Naive B cell (primary cell): ENCODE measurements around the gene PFKM. TPM values are rescaled to one million over a fixed set of nuclear protein-coding genes. Genes with fewer than 3 reads are reported as not detected.

Experiments
- ATAC-seq, 2 donors: fragments of 150-1000 bp; cut with Tn5 transposase; 2 replicates each; pipeline ENCODE4 v1.10.0; 2021; ENCODE audit warnings: low read depth in 2 of 2, mild to moderate bottlenecking in 2 of 2, moderate library complexity in 2 of 2
- DNase-seq: peaks from one replicate; pipeline ENCODE4 v3.0.0; 2022
- H3K27ac Mint-ChIP-seq, 6 donors: one replicate each; pipeline ENCODE4 v1.8.0; 2020 to 2022; ENCODE audit warnings: mild to moderate bottlenecking in 6 of 6, mixed read lengths in 6 of 6, moderate library complexity in 5 of 6, inconsistent platforms in 2 of 6
- H3K27me3 Mint-ChIP-seq, 3 donors: one replicate each; pipeline ENCODE4 v1.8.0; 2021 to 2022; ENCODE audit warnings: mixed read lengths in 3 of 3, mild to moderate bottlenecking in 1 of 3
- H3K36me3 Mint-ChIP-seq, 2 donors: one replicate each; pipeline ENCODE4 v1.8.0; 2020 to 2022; ENCODE audit warnings: mixed read lengths in 2 of 2, inconsistent platforms in 1 of 2, mild to moderate bottlenecking in 1 of 2
- H3K4me1 Mint-ChIP-seq, 3 donors: one replicate each; pipeline ENCODE4 v1.8.0; 2020 to 2022; ENCODE audit warnings: mixed read lengths in 3 of 3, inconsistent platforms in 1 of 3, mild to moderate bottlenecking in 1 of 3, moderate library complexity in 1 of 3
- H3K4me3 Mint-ChIP-seq, 8 donors: one replicate each; pipeline ENCODE4 v1.8.0; 2020 to 2022; ENCODE audit warnings: mild to moderate bottlenecking in 8 of 8, mixed read lengths in 8 of 8, moderate library complexity in 8 of 8, inconsistent platforms in 2 of 8
- H3K9me3 Mint-ChIP-seq, 7 donors: one replicate each; pipeline ENCODE4 v1.8.0; 2020 to 2022; ENCODE audit warnings: mixed read lengths in 7 of 7, mild to moderate bottlenecking in 5 of 7, inconsistent platforms in 2 of 7, moderate library complexity in 1 of 7
- polyA plus RNA-seq, 6 donors: library from polyadenylated mRNA; unstranded; fragments of 300-500 nt; fragmentation: Illumina TruSeq; gene quantifications; one replicate each; pipeline ENCODE4 v1.2.3, GENCODE V29; 2021; ENCODE audit warnings: low read depth in 6 of 6

Gene PFKM
- polyA plus RNA-seq, 6 donors from 2014 or later, result 5.3 to 12.2 (median 7.1) TPM

DNA sequence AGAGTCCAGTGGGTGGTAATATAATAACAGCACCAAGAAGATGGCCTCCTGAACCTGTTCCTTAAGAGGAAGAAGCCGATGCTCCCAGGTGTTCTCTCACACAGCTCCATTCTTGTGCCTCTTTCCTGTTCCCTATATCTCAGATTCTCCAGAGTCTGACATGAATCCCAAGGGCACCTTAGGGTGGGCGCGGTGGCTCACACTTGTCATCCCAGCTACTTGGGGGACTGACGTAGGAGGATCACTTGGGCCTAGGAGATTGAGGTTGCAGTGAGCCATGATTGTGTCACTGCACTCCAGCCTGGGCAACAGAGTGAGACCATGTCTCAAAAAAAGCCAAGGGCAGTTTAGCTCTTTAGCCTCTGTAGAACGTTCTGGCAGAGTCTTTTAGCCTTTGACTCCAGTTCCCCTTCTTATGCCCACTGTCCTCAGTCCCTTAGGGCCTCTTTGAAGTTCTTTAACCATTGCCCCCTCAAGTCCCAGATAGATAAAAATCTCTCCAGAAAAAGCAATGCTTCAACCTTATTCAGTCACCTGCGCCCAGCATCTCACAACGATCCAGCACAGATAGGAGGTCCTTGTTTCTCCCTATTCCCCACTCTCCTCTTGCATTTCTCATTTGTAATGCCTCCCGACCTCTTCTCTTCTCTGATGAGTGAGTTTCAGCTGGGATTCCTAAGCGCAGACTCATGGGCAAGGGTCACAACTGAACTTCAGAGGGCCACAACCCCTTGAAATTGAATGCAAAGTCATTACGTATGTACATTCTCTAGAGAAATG lies 68.9 kb downstream of the PFKM start:
- Mint-ChIP-seq H3K4me3 (no peak overlapping the region), H3K4me1 (peaks cover 24 to 26% (median 25%) of the 10 kb centered on the region in 3 donors), H3K27me3 (peaks cover 13 to 39% (median 27%) of the 10 kb centered on the region in 3 donors), H3K9me3 (no peaks in the 10 kb centered on the region), H3K27ac (peak overlapping the region in 1 of 6 donors; percentile 36), H3K36me3 (no peaks in the 10 kb centered on the region)
- DNase-seq (no peak), ATAC-seq (no peak)

DNA sequence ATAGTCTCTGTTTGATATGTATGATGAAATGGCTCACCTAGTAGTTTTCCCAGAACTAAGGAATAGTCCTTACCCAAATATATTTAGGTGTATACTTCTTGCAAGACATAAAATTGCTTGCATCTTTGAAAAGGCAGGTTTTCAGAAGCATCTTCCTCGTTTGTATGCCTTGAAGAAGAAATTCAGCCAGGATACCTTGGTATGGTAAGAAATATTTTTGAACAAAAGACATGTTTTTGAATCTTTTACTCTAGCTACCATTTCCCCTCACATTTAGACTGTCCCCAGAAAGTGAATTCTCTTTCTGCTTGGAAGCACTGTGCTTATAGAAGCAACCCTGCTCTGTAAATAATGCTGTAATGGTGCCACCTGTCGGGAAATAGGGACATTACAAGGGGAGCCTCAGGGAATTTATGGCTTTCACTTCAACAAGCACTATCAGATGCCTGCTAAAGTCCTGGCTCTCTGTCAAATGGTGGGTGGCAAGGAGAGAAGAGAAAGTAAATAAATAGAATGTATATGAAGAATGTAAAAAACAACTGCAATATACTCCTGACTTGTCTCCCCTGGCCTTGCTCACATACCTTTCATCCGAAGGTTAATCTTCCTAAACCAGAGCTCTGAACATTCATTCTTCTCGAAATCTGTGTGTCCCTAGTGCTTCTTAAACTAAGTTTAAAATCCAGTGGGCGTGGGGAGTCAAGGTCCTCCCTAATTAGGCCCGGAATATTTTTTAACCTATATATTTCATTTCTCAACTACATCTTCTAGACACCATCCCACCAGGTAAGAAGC lies 70.4 kb downstream of the PFKM start:
- Mint-ChIP-seq H3K4me1 (peaks cover 16 to 18% (median 16%) of the 10 kb centered on the region in 3 donors), H3K9me3 (no peaks in the 10 kb centered on the region), H3K27me3 (peaks cover 23 to 45% (median 40%) of the 10 kb centered on the region in 3 donors), H3K27ac (peak overlapping the region in 1 of 6 donors; percentile 38), H3K36me3 (no peaks in the 10 kb centered on the region), H3K4me3 (peak overlapping the region in 1 of 8 donors; percentile 31)
- ATAC-seq (peak; percentile 57 to 78), DNase-seq (peak; percentile 65)

DNA sequence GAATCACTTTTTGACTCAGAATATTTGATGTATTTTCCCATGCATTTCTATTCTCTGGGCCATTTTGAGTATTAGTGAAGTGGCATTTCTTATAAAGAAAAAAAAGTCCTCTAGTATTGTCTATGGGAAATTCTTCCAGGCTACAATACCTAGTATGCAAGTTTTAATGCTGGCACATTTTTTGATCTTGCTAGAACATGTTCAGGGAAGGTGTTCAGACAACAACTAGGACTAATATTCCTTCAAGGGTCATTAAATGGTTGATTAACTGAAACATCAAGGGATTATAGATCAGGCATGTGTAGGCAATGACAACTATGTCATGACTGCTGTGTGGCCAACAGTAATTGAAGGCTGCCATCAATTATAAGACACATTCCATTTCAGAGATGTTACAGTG lies 71.9 kb downstream of the PFKM start:
- H3K9me3 Mint-ChIP-seq, result no peaks in the 10 kb centered on the region
- H3K4me3 Mint-ChIP-seq, result no peak overlapping the region
- H3K4me1 Mint-ChIP-seq, result peaks cover 0 to 5% (median under 1%) of the 10 kb centered on the region in 3 donors
- H3K27ac Mint-ChIP-seq, result no peak overlapping the region
- DNase-seq (no peak), ATAC-seq (no peak)
- no peaks in the 10 kb centered on the region for H3K36me3 Mint-ChIP-seq
- peaks cover 22 to 42% (median 39%) of the 10 kb centered on the region in 3 donors for H3K27me3 Mint-ChIP-seq

DNA sequence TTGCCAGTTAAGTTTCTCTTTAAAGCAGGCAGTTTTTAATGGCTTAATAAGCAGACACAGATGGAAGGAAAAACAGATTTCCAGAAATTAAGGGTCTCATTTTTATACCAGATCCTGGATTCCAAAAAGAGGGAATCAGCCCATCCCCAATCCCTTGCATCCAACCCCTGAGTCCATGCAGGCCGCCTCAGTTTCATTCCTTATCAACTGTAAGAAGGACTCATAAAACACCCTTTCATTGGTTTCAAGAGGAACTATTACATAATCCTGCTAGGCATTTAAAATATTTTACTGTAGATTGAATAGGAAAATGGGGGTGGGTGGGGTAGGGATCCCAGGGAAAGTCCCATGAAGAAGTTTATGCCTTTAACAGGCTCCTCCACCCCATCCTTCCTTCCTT lies 73.7 kb downstream of the PFKM start:
- no peaks in the 10 kb centered on the region for H3K9me3 Mint-ChIP-seq
- no peaks in the 10 kb centered on the region for H3K36me3 Mint-ChIP-seq
- DNase-seq, result no peak
- H3K27ac Mint-ChIP-seq, result no peak overlapping the region
- peaks cover 22 to 42% (median 36%) of the 10 kb centered on the region in 3 donors for H3K27me3 Mint-ChIP-seq
- no peak overlapping the region for H3K4me3 Mint-ChIP-seq
- ATAC-seq, result no peak
- H3K4me1 Mint-ChIP-seq, result peaks cover 0 to 6% (median 5%) of the 10 kb centered on the region in 3 donors

DNA sequence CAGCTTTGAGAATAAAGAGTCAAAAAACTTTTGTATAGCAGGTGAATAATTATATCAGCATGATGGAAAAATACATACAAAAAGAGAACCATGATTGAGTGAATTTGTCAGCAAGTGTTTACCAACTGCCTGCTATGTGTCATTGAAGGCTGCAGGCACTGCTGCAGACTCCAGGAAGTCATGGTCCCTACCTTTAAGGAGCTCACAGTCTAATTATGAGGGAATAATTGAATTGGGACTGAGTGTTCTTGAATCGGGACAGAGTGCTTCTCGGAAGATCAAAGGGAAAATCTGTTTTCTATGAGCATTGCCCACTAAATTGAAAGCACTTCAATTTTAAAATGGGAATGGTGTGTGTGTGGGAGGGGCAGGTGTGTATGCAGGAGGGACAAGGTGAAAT lies 74.5 kb downstream of the PFKM start:
- no peaks in the 10 kb centered on the region for H3K9me3 Mint-ChIP-seq
- H3K4me1 Mint-ChIP-seq, result peaks cover 0 to 8% (median 7%) of the 10 kb centered on the region in 3 donors

DNA sequence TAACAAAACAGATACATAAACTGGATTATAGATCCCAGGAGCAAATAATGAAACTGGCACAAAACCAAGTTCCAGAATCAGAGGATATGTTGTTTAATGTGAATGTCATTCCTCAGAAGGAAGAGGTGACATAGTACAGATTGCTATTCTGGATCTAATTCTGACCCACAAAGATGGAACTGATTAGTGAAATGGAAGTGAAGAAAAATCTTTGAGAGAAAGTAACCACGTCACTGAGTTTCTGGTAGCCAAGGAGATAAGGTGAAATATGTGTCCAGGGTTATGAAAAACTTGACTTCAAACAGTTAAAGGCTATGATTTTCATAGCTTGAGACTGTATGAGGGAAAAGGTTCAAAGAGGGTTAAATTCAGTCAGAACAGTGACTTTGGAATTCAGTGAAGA lies 75.6 kb downstream of the PFKM start:
- no peaks in the 10 kb centered on the region for H3K9me3 Mint-ChIP-seq
- H3K27me3 Mint-ChIP-seq, result peaks cover 16 to 42% (median 36%) of the 10 kb centered on the region in 3 donors
- H3K36me3 Mint-ChIP-seq, result no peaks in the 10 kb centered on the region
- H3K27ac Mint-ChIP-seq, result no peak overlapping the region
- H3K4me3 Mint-ChIP-seq, result peak overlapping the region in 1 of 8 donors; percentile 30
- peaks cover 6 to 18% (median 14%) of the 10 kb centered on the region in 3 donors for H3K4me1 Mint-ChIP-seq
- DNase-seq, result no peak
- ATAC-seq, result no peak

More for the DNA sequence above, 74.5 kb downstream of the PFKM start:
- DNase-seq (no peak), ATAC-seq (no peak)
- Mint-ChIP-seq H3K4me3 (peak overlapping the region in 1 of 8 donors; percentile 55), H3K27ac (peak overlapping the region in 2 of 6 donors; percentile 2 to 81), H3K27me3 (peaks cover 22 to 42% (median 36%) of the 10 kb centered on the region in 3 donors), H3K36me3 (no peaks in the 10 kb centered on the region)

Other genes with a start within 250 kb of the PFKM start
- under 1 TPM in 2 of 6 donors, not detected in 4; 0.05 to 0.44 TPM for gene VDR, start 214.4 kb upstream of the PFKM start, polyA plus RNA-seq
- gene TMEM106C, start 155.8 kb upstream of the PFKM start, polyA plus RNA-seq, result 10 to 100 TPM; 32.6 to 53.0 (median 44.9) TPM
- not detected for gene COL2A1, start 114.9 kb upstream of the PFKM start, polyA plus RNA-seq
- 10 to 100 TPM in 5 of 6 donors, 1 to 10 TPM in 1; 3.6 to 18.6 (median 15.6) TPM for gene SENP1, start 13.3 kb upstream of the PFKM start, polyA plus RNA-seq
- 10 to 100 TPM; 62.1 to 89.5 (median 74.8) TPM for gene ASB8, start 38.2 kb downstream of the PFKM start, polyA plus RNA-seq
- under 1 TPM in 3 of 6 donors, not detected in 3; 0.19 to 0.61 (median 0.31) TPM for gene CCDC184, start 64.3 kb downstream of the PFKM start, polyA plus RNA-seq
- not detected for gene OR10AD1, start 83.9 kb downstream of the PFKM start, polyA plus RNA-seq
- gene ZNF641, start 231.6 kb downstream of the PFKM start, polyA plus RNA-seq, result 10 to 100 TPM in 5 of 6 donors, 1 to 10 TPM in 1; 7.8 to 19.1 (median 12.5) TPM